Aorta (tissue), 5 donors: ENCODE data around the gene TOMM7. TPM values are rescaled to one million over a fixed set of nuclear protein-coding genes. Genes with fewer than 3 reads are reported as not detected.
"Not testable (repeated sequence)": the region's sequence is repeated elsewhere in the genome, so short reads cannot be mapped to it uniquely, and the experiment has no call there.

Experiments
- ATAC-seq: fragments of 200-7000 bp; cut with Tn5 transposase; one replicate; pipeline ENCODE4 v1.9.1; 2022; ENCODE audit warnings: moderate library complexity; ENCODE audit not compliant: low FRiP score
- DNase-seq, 2 donors: peaks; one replicate each; pipeline ENCODE4 v3.0.0-alpha.2; 2020
- H3K27ac ChIP-seq, 2 donors: one replicate each; pipeline ENCODE4 v1.5.1; 2013; ENCODE audit warnings: low read length in 2 of 2, mild to moderate bottlenecking in 2 of 2, moderate library complexity in 2 of 2, control low read depth in 1 of 2, inconsistent platforms in 1 of 2, low read depth in 1 of 2
- H3K27me3 ChIP-seq, 2 donors: one replicate each; pipeline ENCODE4 v1.6.1; 2013; ENCODE audit warnings: control low read depth in 1 of 2, low read length in 1 of 2, mild to moderate bottlenecking in 1 of 2, moderate library complexity in 1 of 2; ENCODE audit not compliant: insufficient read depth in 2 of 2, control insufficient read depth in 1 of 2
- H3K36me3 ChIP-seq, 2 donors: one replicate each; pipeline ENCODE4 v1.6.1; 2013; ENCODE audit warnings: control low read depth in 1 of 2, low read length in 1 of 2, mild to moderate bottlenecking in 1 of 2; ENCODE audit not compliant: insufficient read depth in 2 of 2, control insufficient read depth in 1 of 2
- H3K4me1 ChIP-seq, 2 donors: one replicate each; pipeline ENCODE4 v1.6.1; 2013; ENCODE audit warnings: low read length in 2 of 2, control low read depth in 1 of 2, mild to moderate bottlenecking in 1 of 2, moderate library complexity in 1 of 2; ENCODE audit not compliant: insufficient read depth in 2 of 2, control insufficient read depth in 1 of 2
- H3K4me3 ChIP-seq, 2 donors: one replicate each; pipeline ENCODE4 v1.5.1; 2013; ENCODE audit warnings: low read length in 2 of 2, control low read depth in 1 of 2, mild to moderate bottlenecking in 1 of 2
- H3K9me3 ChIP-seq: one replicate; pipeline ENCODE4 v1.6.1; 2013; ENCODE audit warnings: mild to moderate bottlenecking, low read length; ENCODE audit not compliant: control insufficient read depth
- WGBS, 2 donors: extraction: QIAGEN DNeasy Blood & Tissue Kit; methylation state at CpG; one replicate each; pipeline ENCODE4 v1.1.7; 2013; 5-methylcytosine and 5-hydroxymethylcytosine counted together
- intact Hi-C, 2 donors: fragments of 100-400 bp; cut with DNase I; formaldehyde crosslinking; loops; one replicate each; pipeline versions ENCODE4 v1.14.2 to v1.15.0; 2022
- polyA plus RNA-seq, 2 donors: library from polyadenylated mRNA; stranded (reverse); fragments of 200-250 nt; gene quantifications; one replicate each; pipeline ENCODE4 v1.2.3, GENCODE V29; 2013
- total RNA-seq, 2 donors: library from RNA; stranded (reverse); fragmentation: NEBNext Ultra II Directional; extraction: Animal tissue kit (Norgen Biotek cat#: 25700); gene quantifications; one replicate each; pipeline ENCODE4 v1.2.1, GENCODE V29; 2021
- donor health status: healthy with polysubstance abuse.
- donor health status: Bipolar disorder and iron deficiency.
- donor health status: DM: no; HTN: no; CAD: no.
- donor health status: DM: no; HTN: no; CAD: no.
- donor health status: DM: yes; HTN: yes; CAD: no.

Gene TOMM7
- total and polyA plus RNA-seq, 4 donors = 250 to 1,149 (median 450) TPM

- DNase-seq = no peak
- no peak overlapping the region for H3K27ac ChIP-seq
Measured at GRCh38 chr7:22849172-22849571, 26.5 kb upstream of the TOMM7 start.

GRCh38 chr7:22846961-22847360, 24.3 kb upstream of the TOMM7 start:
- no peaks in the 10 kb centered on the region for H3K4me1 ChIP-seq
- no peak for ATAC-seq
- H3K9me3 ChIP-seq = no peaks in the 10 kb centered on the region
- DNase-seq = no peak
- no peak overlapping the region for H3K4me3 ChIP-seq
- WGBS, 2 donors = 63 to 87% methylated on average over 1 of the region's 1 CpG
- intact Hi-C loops = no loop called here
- H3K27ac ChIP-seq = no peak overlapping the region
- no peaks in the 10 kb centered on the region for H3K36me3 ChIP-seq
- H3K27me3 ChIP-seq = peaks cover 0 to 2% of the 10 kb centered on the region in 2 donors

More at GRCh38 chr7:22849172-22849571, 26.5 kb upstream of the TOMM7 start:
- H3K36me3 ChIP-seq = no peaks in the 10 kb centered on the region
- no peaks in the 10 kb centered on the region for H3K4me1 ChIP-seq
- WGBS, 2 donors = 47 to 54% methylated on average over 2 of the region's 2 CpGs
- H3K9me3 ChIP-seq = no peaks in the 10 kb centered on the region
- ATAC-seq = no peak
- peaks cover 0 to 2% of the 10 kb centered on the region in 2 donors for H3K27me3 ChIP-seq
- H3K4me3 ChIP-seq = no peak overlapping the region
- intact Hi-C loops = no loop called here

- ATAC-seq (no peak), DNase-seq (no peak)
- Histone ChIP-seq H3K9me3 (no peaks in the 10 kb centered on the region), H3K4me3 (no peak overlapping the region), H3K27me3 (peaks cover 0 to 2% of the 10 kb centered on the region in 2 donors), H3K36me3 (no peaks in the 10 kb centered on the region), H3K27ac (no peak overlapping the region), H3K4me1 (no peaks in the 10 kb centered on the region)
- intact Hi-C loops = no loop called here
- 87 to 95% methylated on average over 4 of the region's 4 CpGs for WGBS, 2 donors
Measured at GRCh38 chr7:22845221-22845834, 22.7 kb upstream of the TOMM7 start.

GRCh38 chr7:22843681-22844309, 21.1 kb upstream of the TOMM7 start:
- Histone ChIP-seq H3K4me1 (no peaks in the 10 kb centered on the region), H3K27me3 (peaks cover 0 to 2% of the 10 kb centered on the region in 2 donors), H3K4me3 (no peak overlapping the region), H3K9me3 (no peaks in the 10 kb centered on the region), H3K36me3 (no peaks in the 10 kb centered on the region), H3K27ac (no peak overlapping the region)
- DNase-seq (no peak), ATAC-seq (no peak)
- intact Hi-C loops = no loop called here
- 76 to 79% methylated on average over 4 of the region's 4 CpGs for WGBS, 2 donors

GRCh38 chr7:22842973-22843372, 20.3 kb upstream of the TOMM7 start:
- DNase-seq = no peak
- 80 to 86% methylated on average over 5 of the region's 5 CpGs for WGBS, 2 donors
- Histone ChIP-seq H3K4me1 (no peaks in the 10 kb centered on the region), H3K9me3 (no peaks in the 10 kb centered on the region), H3K27me3 (peaks cover 0 to 2% of the 10 kb centered on the region in 2 donors), H3K27ac (no peak overlapping the region), H3K4me3 (no peak overlapping the region), H3K36me3 (no peaks in the 10 kb centered on the region)
- intact Hi-C loops = no loop called here
- ATAC-seq = no peak

GRCh38 chr7:22842383-22842941, 19.8 kb upstream of the TOMM7 start:
- WGBS, 2 donors = 66 to 71% methylated on average over 6 of the region's 6 CpGs
- Histone ChIP-seq H3K9me3 (no peaks in the 10 kb centered on the region), H3K4me1 (no peaks in the 10 kb centered on the region), H3K27ac (no peak overlapping the region), H3K4me3 (no peak overlapping the region), H3K36me3 (no peaks in the 10 kb centered on the region), H3K27me3 (peaks cover 0 to 2% of the 10 kb centered on the region in 2 donors)
- peak; percentile 40 for ATAC-seq
- DNase-seq = no peak
- intact Hi-C loops = no loop called here

- intact Hi-C loops = no loop called here
- peak; percentile 78 for ATAC-seq
- no peaks in the 10 kb centered on the region for H3K9me3 ChIP-seq
- no peak overlapping the region for H3K4me3 ChIP-seq
- peaks cover 0 to under 1% of the 10 kb centered on the region in 2 donors for H3K27me3 ChIP-seq
- no peaks in the 10 kb centered on the region for H3K4me1 ChIP-seq
- H3K27ac ChIP-seq = no peak overlapping the region
- H3K36me3 ChIP-seq = no peaks in the 10 kb centered on the region
- 59 to 71% methylated on average over 9 to 10 of the region's 10 CpGs for WGBS, 2 donors
- DNase-seq = peak in 1 of 2 donors; percentile 65
Measured at GRCh38 chr7:22841954-22842353, 19.3 kb upstream of the TOMM7 start.

GRCh38 chr7:22837308-22837707, 14.7 kb upstream of the TOMM7 start:
- Histone ChIP-seq H3K4me3 (no peak overlapping the region), H3K36me3 (no peaks in the 10 kb centered on the region), H3K4me1 (peaks cover 1 to 2% of the 10 kb centered on the region in 2 donors), H3K27ac (no peak overlapping the region), H3K9me3 (no peaks in the 10 kb centered on the region), H3K27me3 (no peaks in the 10 kb centered on the region)
- intact Hi-C loops = no loop called here
- 92% methylated on average over 6 of the region's 6 CpGs for WGBS, 2 donors
- no peak for DNase-seq
- no peak for ATAC-seq

GRCh38 chr7:22836506-22836905, 13.9 kb upstream of the TOMM7 start:
- H3K9me3 ChIP-seq, H3K27ac ChIP-seq, H3K27me3 ChIP-seq, intact Hi-C loops, H3K4me1 ChIP-seq, H3K4me3 ChIP-seq, H3K36me3 ChIP-seq, DNase-seq, ATAC-seq: not testable (repeated sequence)
- WGBS, 2 donors = 86 to 98% methylated on average over 2 of the region's 2 CpGs
